Liver (tissue), 9 donors: ENCODE measurements around the gene MT2A. TPM values are rescaled to one million over a fixed set of nuclear protein-coding genes. Genes with fewer than 3 reads are reported as not detected.

Experiments
- DNase-seq: peaks from one replicate; pipeline ENCODE4 v3.0.0-alpha.2; 2017; ENCODE audit warnings: low spot score
- H3K27ac ChIP-seq, 2 donors: one replicate each; pipeline ENCODE4 v1.7.0; 2013; ENCODE audit warnings: inconsistent platforms in 2 of 2, low read length in 2 of 2, control low read depth in 1 of 2, low read depth in 1 of 2, mild to moderate bottlenecking in 1 of 2
- H3K27me3 ChIP-seq, 4 donors: one replicate each; pipeline versions ENCODE4 v1.6.1 to v1.7.0; 2013; ENCODE audit warnings: low read length in 3 of 4, inconsistent platforms in 1 of 4, mild to moderate bottlenecking in 1 of 4, moderate library complexity in 1 of 4; ENCODE audit not compliant: control insufficient read depth in 4 of 4, insufficient read depth in 4 of 4
- H3K36me3 ChIP-seq, 4 donors: one replicate each; pipeline versions ENCODE4 v1.6.1 to v1.7.0; 2013; ENCODE audit warnings: low read length in 3 of 4, mild to moderate bottlenecking in 3 of 4, low read depth in 1 of 4, moderate library complexity in 1 of 4; ENCODE audit not compliant: control insufficient read depth in 4 of 4, insufficient read depth in 3 of 4
- H3K4me1 ChIP-seq, 4 donors: one replicate each; pipeline versions ENCODE4 v1.6.1 to v1.7.0; 2013; ENCODE audit warnings: low read length in 3 of 4, mild to moderate bottlenecking in 3 of 4, moderate library complexity in 1 of 4; ENCODE audit not compliant: control insufficient read depth in 4 of 4, insufficient read depth in 4 of 4
- H3K4me3 ChIP-seq, 3 donors: one replicate each; pipeline versions ENCODE4 v1.6.1 to v1.7.0; 2013; ENCODE audit warnings: low read length in 3 of 3, control low read depth in 1 of 3, low read depth in 1 of 3, mild to moderate bottlenecking in 1 of 3
- H3K9ac ChIP-seq, 2 donors: one replicate each; pipeline ENCODE4 v1.7.0; 2013; ENCODE audit warnings: low read length in 2 of 2, mild to moderate bottlenecking in 2 of 2, moderate library complexity in 2 of 2, control low read depth in 1 of 2, low read depth in 1 of 2
- H3K9me3 ChIP-seq, 4 donors: one replicate each; pipeline versions ENCODE4 v1.6.1 to v1.7.0; 2013; ENCODE audit warnings: low read length in 3 of 4; ENCODE audit not compliant: control insufficient read depth in 4 of 4
- CTCF ChIP-seq: fragments of 150-350 bp; IDR thresholded peaks from 2 replicates; pipeline ENCODE4 v1.5.1; 2017; ENCODE audit warnings: improper control_type of control experiment, low read depth, low read length; ENCODE audit not compliant: missing input control
- EGR1 ChIP-seq, 2 donors: IDR thresholded peaks; 2 replicates each; pipeline ENCODE4 v1.6.1; 2016 to 2018; ENCODE audit warnings: antibody characterized with exemption in 2 of 2, low read depth in 2 of 2
- FOXA1 ChIP-seq: IDR thresholded peaks from 2 replicates; pipeline ENCODE4 v1.6.1; 2016; ENCODE audit warnings: antibody characterized with exemption
- FOXA2 ChIP-seq: IDR thresholded peaks from 2 replicates; pipeline ENCODE4 v1.6.1; 2016; ENCODE audit warnings: antibody characterized with exemption
- GABPA ChIP-seq, 2 donors: IDR thresholded peaks in 1 of 2; conservative IDR thresholded peaks in 1 of 2; 2 replicates each; pipeline ENCODE4 v1.6.1; 2016; ENCODE audit warnings: antibody characterized with exemption in 2 of 2, mild to moderate bottlenecking in 1 of 2, moderate library complexity in 1 of 2
- HNF4A ChIP-seq, 2 donors: conservative IDR thresholded peaks; 2 replicates each; pipeline ENCODE4 v1.6.1; 2016; ENCODE audit warnings: antibody characterized with exemption in 2 of 2, mild to moderate bottlenecking in 2 of 2
- HNF4G ChIP-seq: IDR thresholded peaks from 2 replicates; pipeline ENCODE4 v1.6.1; 2016; ENCODE audit warnings: antibody characterized with exemption
- JUND ChIP-seq, 2 donors: IDR thresholded peaks; 2 replicates each; pipeline ENCODE4 v1.6.1; 2016; ENCODE audit warnings: antibody characterized with exemption in 2 of 2
- MAX ChIP-seq: IDR thresholded peaks from 2 replicates; pipeline ENCODE4 v1.6.1; 2016; ENCODE audit warnings: antibody characterized with exemption
- NR2F2 ChIP-seq: IDR thresholded peaks from 2 replicates; pipeline ENCODE4 v1.6.1; 2016; ENCODE audit warnings: antibody characterized with exemption
- RAD21 ChIP-seq, 2 donors: IDR thresholded peaks; 2 replicates each; pipeline ENCODE4 v1.6.1; 2016; ENCODE audit warnings: antibody characterized with exemption in 2 of 2, mild to moderate bottlenecking in 2 of 2
- REST ChIP-seq: IDR thresholded peaks from 2 replicates; pipeline ENCODE4 v1.6.1; 2016; ENCODE audit warnings: antibody characterized with exemption, mild to moderate bottlenecking
- RXRA ChIP-seq, 2 donors: IDR thresholded peaks; 2 replicates each; pipeline ENCODE4 v1.6.1; 2017 to 2018; ENCODE audit warnings: antibody characterized with exemption in 2 of 2, mild to moderate bottlenecking in 1 of 2
- SP1 ChIP-seq: IDR thresholded peaks from 2 replicates; pipeline ENCODE4 v1.6.1; 2018; ENCODE audit warnings: antibody characterized with exemption, mild to moderate bottlenecking
- TAF1 ChIP-seq: conservative IDR thresholded peaks from 2 replicates; pipeline ENCODE4 v1.6.1; 2016; ENCODE audit warnings: antibody characterized with exemption, mild to moderate bottlenecking
- YY1 ChIP-seq: IDR thresholded peaks from 2 replicates; pipeline ENCODE4 v1.6.1; 2016; ENCODE audit warnings: antibody characterized with exemption, mild to moderate bottlenecking
- ZBTB33 ChIP-seq: IDR thresholded peaks from 2 replicates; pipeline ENCODE4 v1.6.1; 2016; ENCODE audit warnings: antibody characterized with exemption
- WGBS: extraction: QIAGEN DNeasy Blood & Tissue Kit; methylation state at CpG from one replicate; pipeline ENCODE4 v1.1.7; 2013; 5-methylcytosine and 5-hydroxymethylcytosine counted together
- polyA plus RNA-seq, 2 donors: library from polyadenylated mRNA; stranded (reverse) in 1 of 2; unstranded in 1 of 2; fragments of 200-250 nt in 1 of 2; fragments of >200 nt in 1 of 2; fragmentation: Nextera tagmentation in 1 of 2; extraction: Ambion mirVana in 1 of 2; gene quantifications; one replicate each; pipeline versions ENCODE4 v1.2.1 to v1.2.3, GENCODE V29; 2013 to 2015
- total RNA-seq, 2 donors: library from RNA; depleted of rRNA; stranded (reverse); fragments of >200 nt; gene quantifications; one replicate each; pipeline ENCODE4 v1.2.3, GENCODE V29; 2014
- donor health status: healthy.
- donor health status: healthy.
- donor health status: healthy.
- donor health status: healthy.
- donor health status: healthy.

The MT2A gene
- total and polyA plus RNA-seq, 4 donors, result 45.8 to 5,206 (median 2,233) TPM

GRCh38 chr16:56625943-56626654, 17.7 kb downstream of the MT2A start:
- Histone ChIP-seq H3K27me3 (no peaks in the 10 kb centered on the region), H3K9me3 (no peaks in the 10 kb centered on the region), H3K36me3 (peaks cover 0 to 3% (median 0%) of the 10 kb centered on the region in 4 donors), H3K27ac (peak overlapping the region; percentile 93 to 99), H3K9ac (peak overlapping the region; percentile 94 to 96), H3K4me3 (peak overlapping the region; percentile 78 to 97 (median 95)), H3K4me1 (peaks cover 0 to 22% (median 9%) of the 10 kb centered on the region in 4 donors)
- 14% methylated on average over 16 of the region's 16 CpGs for WGBS
- TF ChIP-seq JUND (IDR thresholded peaks at IDR 0.05) (peak; percentile 55 to 83), YY1 (no peak), TAF1 (peak; percentile 12), CTCF (no peak), MAX (no peak), NR2F2 (peak; percentile 62), EGR1 (IDR thresholded peaks at IDR 0.05; ENCODE audit: low read depth in 2 of 2) (peak in 1 of 2 donors; percentile 9), RXRA (IDR thresholded peaks at IDR 0.05) (peak; percentile 87 to 93), GABPA (IDR thresholded peaks at IDR 0.05 in 1 of 2, conservative IDR thresholded peaks at IDR 0.05 in 1 of 2) (no peak), ZBTB33 (peak; percentile 23)
- no peak for DNase-seq

GRCh38 chr16:56626685-56627084, 18.3 kb downstream of the MT2A start:
- 26% methylated on average over 7 of the region's 7 CpGs for WGBS
- H3K9me3 ChIP-seq, result no peaks in the 10 kb centered on the region
- H3K27ac ChIP-seq, result peak overlapping the region; percentile 93 to 99
- no peak for DNase-seq
- peaks cover 0 to 3% (median 0%) of the 10 kb centered on the region in 4 donors for H3K36me3 ChIP-seq
- peak overlapping the region; percentile 78 to 97 (median 95) for H3K4me3 ChIP-seq
- peaks cover 0 to 19% (median 10%) of the 10 kb centered on the region in 4 donors for H3K4me1 ChIP-seq
- TF ChIP-seq ZBTB33, result no peak
- TF ChIP-seq RXRA (IDR thresholded peaks at IDR 0.05), result no peak
- TF ChIP-seq GABPA (IDR thresholded peaks at IDR 0.05 in 1 of 2, conservative IDR thresholded peaks at IDR 0.05 in 1 of 2), result no peak
- TF ChIP-seq NR2F2, result no peak
- TF ChIP-seq HNF4A (conservative IDR thresholded peaks at IDR 0.05), result no peak
- TF ChIP-seq FOXA1, result no peak
- no peak for TF ChIP-seq FOXA2
- no peak for TF ChIP-seq HNF4G
- TF ChIP-seq TAF1, result no peak
- no peak for TF ChIP-seq RAD21 (IDR thresholded peaks at IDR 0.05)
- TF ChIP-seq SP1, result no peak
- no peak for TF ChIP-seq JUND (IDR thresholded peaks at IDR 0.05)
- TF ChIP-seq MAX, result no peak
- no peak for TF ChIP-seq REST
- TF ChIP-seq EGR1 (IDR thresholded peaks at IDR 0.05; ENCODE audit: low read depth in 2 of 2), result no peak
- TF ChIP-seq CTCF, result no peak
- no peak for TF ChIP-seq YY1
- H3K27me3 ChIP-seq, result no peaks in the 10 kb centered on the region
- peak overlapping the region; percentile 88 to 94 for H3K9ac ChIP-seq
